ENCODE data around the gene KLK4. TPM values are rescaled to one million over a fixed set of nuclear protein-coding genes. Genes with fewer than 3 reads are reported as not detected.

The KLK4 gene
- total and polyA plus RNA-seq, 4 donors = not detected

GRCh38 chr19:50926144-50926543 lies 14.9 kb upstream of the KLK4 start:
- H3K36me3 ChIP-seq (ENCODE audit: control insufficient read depth in 4 of 4, insufficient read depth in 3 of 4, low read depth in 1 of 4, low read length in 3 of 4) = no peaks in the 10 kb centered on the region
- no peak for DNase-seq (ENCODE audit: low spot score)
- H3K27ac ChIP-seq (ENCODE audit: low read depth in 1 of 2, low read length in 2 of 2) = no peak overlapping the region
- H3K9ac ChIP-seq (ENCODE audit: low read depth in 1 of 2, low read length in 2 of 2) = no peak overlapping the region
- WGBS = 73% methylated on average over 11 of the region's 11 CpGs
- no peaks in the 10 kb centered on the region for H3K9me3 ChIP-seq (ENCODE audit: control insufficient read depth in 4 of 4, low read length in 3 of 4)
- no peak for TF ChIP-seq SP1 (IDR thresholded peaks at IDR 0.05)
- no peak for TF ChIP-seq HNF4G (IDR thresholded peaks at IDR 0.05)
- TF ChIP-seq MAX (IDR thresholded peaks at IDR 0.05) = no peak
- no peak for TF ChIP-seq GABPA (IDR thresholded peaks at IDR 0.05 in 1 of 2, conservative IDR thresholded peaks at IDR 0.05 in 1 of 2)
- no peak for TF ChIP-seq JUND (IDR thresholded peaks at IDR 0.05)
- no peak for TF ChIP-seq FOXA1 (IDR thresholded peaks at IDR 0.05)
- no peak for TF ChIP-seq ATF3 (IDR thresholded peaks at IDR 0.05)
- no peak for TF ChIP-seq ZBTB33 (IDR thresholded peaks at IDR 0.05)
- no peak for TF ChIP-seq REST (IDR thresholded peaks at IDR 0.05)
- TF ChIP-seq RAD21 (IDR thresholded peaks at IDR 0.05) = no peak
- no peak for TF ChIP-seq NR2F2 (IDR thresholded peaks at IDR 0.05)
- TF ChIP-seq TAF1 (conservative IDR thresholded peaks at IDR 0.05) = no peak
- TF ChIP-seq CTCF (IDR thresholded peaks at IDR 0.05; ENCODE audit: low read depth, low read length, missing input control) = no peak
- no peak for TF ChIP-seq FOXA2 (IDR thresholded peaks at IDR 0.05)
- TF ChIP-seq RXRA (IDR thresholded peaks at IDR 0.05) = no peak
- no peak for TF ChIP-seq YY1 (IDR thresholded peaks at IDR 0.05)
- TF ChIP-seq HNF4A (conservative IDR thresholded peaks at IDR 0.05) = no peak
- no peak for TF ChIP-seq EGR1 (IDR thresholded peaks at IDR 0.05; ENCODE audit: low read depth in 2 of 2)
- peaks cover 0 to 5% (median 0%) of the 10 kb centered on the region in 4 donors for H3K27me3 ChIP-seq (ENCODE audit: control insufficient read depth in 4 of 4, insufficient read depth in 4 of 4, low read length in 3 of 4)
- H3K4me3 ChIP-seq (ENCODE audit: low read depth in 1 of 3, low read length in 3 of 3) = no peak overlapping the region
- no peaks in the 10 kb centered on the region for H3K4me1 ChIP-seq (ENCODE audit: control insufficient read depth in 4 of 4, insufficient read depth in 4 of 4, low read length in 3 of 4)
